SK-N-SH treated with all-trans-retinoic acid at 6 μM for 48 hours (cell line): ENCODE measurements around the gene ASAH2B.
"Not testable (repeated sequence)": the region's sequence is repeated elsewhere in the genome, so short reads cannot be mapped to it uniquely, and the experiment has no call there.

Source experiments
- ATAC-seq: fragments of 200-7000 bp; cut with Tn5 transposase; 3 replicates; pipeline ENCODE4 v1.9.1; 2020; ENCODE audit warnings: mild to moderate bottlenecking, moderate library complexity
- CSDC2 ChIP-seq: fragments of 250-450 bp; sonication (Bioruptor Pico); IDR thresholded peaks from 2 replicates; pipeline ENCODE4 v1.5.0; 2020; ENCODE audit warnings: mild to moderate bottlenecking, moderate library complexity
- SNAI2 ChIP-seq: fragments of 250-450 bp; sonication (Bioruptor Pico); IDR thresholded peaks from 2 replicates; pipeline ENCODE4 v1.5.0; 2020; ENCODE audit warnings: mild to moderate bottlenecking, moderate library complexity
- TCF4 ChIP-seq: fragments of 250-450 bp; sonication (Bioruptor Pico); IDR thresholded peaks from 2 replicates; pipeline ENCODE4 v1.8.0; 2021; ENCODE audit warnings: mild to moderate bottlenecking, moderate library complexity, borderline replicate concordance
- ZC3H10 ChIP-seq: fragments of 250-450 bp; sonication (Bioruptor Pico); IDR thresholded peaks from 2 replicates; pipeline ENCODE4 v1.5.1; 2021; ENCODE audit warnings: mild to moderate bottlenecking, moderate library complexity
- ZFP3 ChIP-seq: fragments of 250-450 bp; sonication (Bioruptor Pico); IDR thresholded peaks from 2 replicates; pipeline ENCODE4 v1.5.0; 2020; ENCODE audit warnings: mild to moderate bottlenecking, moderate library complexity
- ZNF565 ChIP-seq: fragments of 450-650 bp; formaldehyde crosslinking; conservative IDR thresholded peaks from 2 replicates; pipeline ENCODE4 v1.5.0; 2020; ENCODE audit warnings: low read depth, mild to moderate bottlenecking, moderate library complexity
- TF ChIP-seq, protein P1 (sequence below): fragments of 250-450 bp; sonication (Bioruptor Pico); IDR thresholded peaks from 2 replicates; pipeline ENCODE4 v1.8.0; 2021; ENCODE audit warnings: low read depth, mild to moderate bottlenecking, moderate library complexity, borderline replicate concordance
- TF ChIP-seq, protein P2 (sequence below): fragments of 250-450 bp; sonication (Bioruptor Pico); IDR thresholded peaks from 2 replicates; pipeline ENCODE4 v1.5.1; 2020; ENCODE audit warnings: low read depth, mild to moderate bottlenecking, moderate library complexity

Gene ASAH2B

DNA sequence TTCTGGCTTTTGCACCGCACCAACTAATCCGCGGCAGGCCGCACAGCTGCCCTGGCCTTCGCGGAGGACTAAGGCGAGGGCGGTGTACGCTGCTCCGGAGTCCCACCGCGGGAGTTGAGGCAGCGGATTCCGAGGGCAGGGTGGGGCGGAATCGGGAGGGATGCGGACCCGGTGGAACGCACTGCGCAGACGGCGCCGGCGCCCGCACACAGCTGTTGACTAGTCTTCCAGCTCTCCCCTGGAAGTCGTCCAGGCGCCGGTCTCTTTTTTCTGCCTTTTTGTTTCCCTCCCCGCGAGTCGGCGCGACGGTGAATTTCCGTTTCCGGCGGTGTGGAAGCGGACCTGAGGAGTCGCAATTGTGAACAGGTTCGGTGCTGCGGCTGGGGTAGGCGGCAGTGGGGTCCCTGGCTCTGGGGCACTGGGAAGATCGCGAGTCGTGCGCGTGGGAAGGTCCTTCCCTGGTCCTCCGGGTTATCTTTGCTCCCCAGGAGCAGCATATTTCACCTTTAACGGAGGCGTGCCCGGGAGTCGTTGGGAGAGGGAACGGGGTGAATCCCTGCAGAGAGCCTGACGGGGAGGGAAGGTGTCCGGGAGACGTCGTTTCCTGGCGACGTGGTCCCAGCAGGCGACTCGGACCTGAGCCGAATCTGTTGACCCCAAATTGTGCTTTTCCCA, at the start of gene ASAH2B:
Gene ASAH2B (plus strand): TSS at position 319 of the 675 bp plus-strand sequence. CDS start 5,195 bp downstream, outside the sequence.
- peak; percentile 90 for ATAC-seq
- no peak for TF ChIP-seq SNAI2 (CRISPR knock-in tag)
- TF ChIP-seq CSDC2 (CRISPR knock-in tag), result no peak
- TF ChIP-seq ZC3H10 (CRISPR knock-in tag), result no peak
- 0 out of 2 replicates have a peak, but pooled peaks have one; percentile 11 for TF ChIP-seq TCF4 (CRISPR knock-in tag)

DNA sequence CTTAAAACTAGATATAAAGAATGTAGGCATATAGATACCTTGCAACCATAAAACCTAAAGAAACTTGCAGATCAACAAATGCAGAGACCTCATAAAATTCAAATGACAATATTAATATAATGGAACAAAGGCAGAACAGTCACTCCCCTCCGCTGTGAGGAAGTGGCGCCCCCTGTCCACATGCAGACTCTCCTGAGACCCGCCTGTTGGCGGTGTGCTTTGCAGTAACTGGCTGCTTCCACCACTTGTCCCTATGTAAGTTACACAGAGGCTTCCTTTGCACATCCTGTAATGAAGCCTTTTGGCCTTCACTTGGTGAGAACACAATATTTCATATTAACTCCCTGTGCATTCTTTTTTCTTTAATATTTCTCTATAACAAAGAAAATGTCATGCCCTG, 41.9 kb upstream of the ASAH2B start:
- ATAC-seq, result peak; percentile 59; the same call in 2 of the 3 replicates

DNA sequence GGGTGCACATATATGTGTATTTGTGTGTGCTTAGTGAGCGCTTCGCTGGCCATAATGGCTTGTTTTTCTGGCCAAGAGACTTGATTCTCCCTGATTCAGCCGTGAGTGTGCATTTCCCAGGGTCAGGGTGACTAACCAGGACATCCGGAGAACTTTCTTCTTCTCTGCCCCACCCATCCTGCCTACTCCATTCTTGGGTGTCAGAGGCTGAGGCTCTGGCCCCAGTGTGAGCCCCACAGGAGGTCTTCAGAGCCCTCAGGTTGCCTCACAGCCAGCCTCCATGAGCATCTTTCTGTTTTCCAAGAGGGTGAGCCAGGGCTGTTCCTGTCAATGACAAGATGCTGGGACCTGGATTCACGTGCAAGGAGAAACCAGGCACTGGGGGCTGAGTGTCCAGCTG, 37.8 kb upstream of the ASAH2B start:
- ATAC-seq, result not testable (repeated sequence)

DNA sequence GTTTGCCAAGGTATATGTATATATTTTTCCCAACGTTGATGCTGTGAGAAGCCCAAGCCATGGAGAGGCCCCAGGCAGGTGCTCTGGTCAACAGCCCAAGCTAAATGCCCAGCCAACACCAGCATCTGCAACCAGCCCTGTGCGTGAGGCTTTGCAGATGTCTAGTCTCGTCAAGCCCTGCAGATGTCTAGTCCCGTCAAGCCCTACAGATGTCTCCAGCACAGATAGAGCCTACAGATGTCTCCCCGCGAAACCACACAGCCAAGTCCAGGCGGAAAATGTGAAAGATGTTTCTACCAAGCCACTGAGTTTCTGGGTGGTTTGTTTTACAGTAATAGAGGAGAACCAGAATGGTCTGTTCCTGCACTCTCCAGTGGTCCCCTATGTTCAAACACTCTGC, 36.7 kb upstream of the ASAH2B start:
- ATAC-seq, result not testable (repeated sequence)

DNA sequence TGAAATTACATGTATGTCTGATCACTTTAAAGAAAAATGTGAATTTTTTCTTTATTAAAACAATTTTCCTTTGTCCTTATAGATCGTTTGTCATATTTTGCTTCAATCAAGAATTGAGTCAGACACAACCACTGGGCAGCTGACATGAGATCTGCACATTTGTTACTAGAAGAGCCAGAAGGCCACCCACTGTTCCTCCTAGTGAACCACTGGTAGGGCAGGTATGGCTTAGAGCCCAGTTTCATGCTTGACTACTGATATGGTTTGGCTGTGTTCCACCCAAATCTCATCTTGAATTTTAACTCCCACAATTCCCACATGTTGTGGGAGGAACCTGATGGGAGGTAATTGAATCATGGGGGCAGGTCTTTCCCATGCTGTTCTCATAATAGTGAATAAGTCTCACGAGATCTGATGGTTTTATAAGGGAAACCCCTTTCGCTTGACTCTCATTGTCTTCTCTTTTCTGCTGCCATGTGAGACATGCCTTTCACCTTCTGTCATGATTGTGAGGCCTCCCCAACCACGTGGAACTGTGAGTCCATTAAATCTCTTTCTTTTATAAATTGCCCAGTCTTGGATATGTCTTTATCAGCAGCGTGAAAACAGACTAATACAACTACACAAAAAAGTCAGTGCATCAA, 35.2 kb upstream of the ASAH2B start:
- ATAC-seq, result not testable (repeated sequence)

DNA sequence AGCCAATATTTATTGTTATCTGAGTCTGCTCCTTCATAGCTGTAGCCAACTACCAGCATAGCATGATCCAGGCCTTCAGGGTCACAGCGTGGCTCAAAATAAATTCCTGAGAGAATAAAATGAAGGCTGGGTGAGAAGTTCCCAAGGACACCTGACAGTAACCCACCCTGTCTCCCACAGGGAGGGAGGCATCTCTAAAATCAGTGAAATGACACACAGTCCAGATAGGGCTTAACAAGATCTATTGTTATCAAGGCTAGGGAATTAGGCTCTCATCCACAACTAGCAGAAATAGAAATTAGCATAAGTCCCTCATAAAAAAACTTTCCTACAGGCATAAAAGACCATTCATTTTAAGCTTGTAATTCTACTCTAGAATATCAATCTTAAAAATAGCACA, 33.7 kb upstream of the ASAH2B start:
- not testable (repeated sequence) for ATAC-seq

DNA sequence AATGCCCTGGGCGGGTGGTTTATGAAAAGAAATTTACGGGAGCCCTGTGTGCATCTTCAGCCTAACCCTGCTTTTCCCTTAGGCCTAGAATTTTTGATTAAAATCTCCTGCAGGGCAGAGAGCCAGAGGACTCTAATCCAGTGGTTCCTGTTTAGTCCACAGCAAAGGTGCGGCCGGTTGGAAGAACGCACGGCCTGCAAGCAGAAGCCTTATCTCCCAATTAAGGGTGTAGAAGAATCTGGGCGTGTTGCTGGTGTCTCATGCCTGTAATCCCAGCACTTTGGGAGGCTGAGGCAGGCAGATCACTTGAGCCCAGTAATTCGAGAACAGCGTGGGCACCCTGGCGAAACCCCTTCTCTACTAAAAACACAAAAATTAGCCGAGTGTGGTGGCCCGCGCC, 29.5 kb upstream of the ASAH2B start:
- not testable (repeated sequence) for ATAC-seq

DNA sequence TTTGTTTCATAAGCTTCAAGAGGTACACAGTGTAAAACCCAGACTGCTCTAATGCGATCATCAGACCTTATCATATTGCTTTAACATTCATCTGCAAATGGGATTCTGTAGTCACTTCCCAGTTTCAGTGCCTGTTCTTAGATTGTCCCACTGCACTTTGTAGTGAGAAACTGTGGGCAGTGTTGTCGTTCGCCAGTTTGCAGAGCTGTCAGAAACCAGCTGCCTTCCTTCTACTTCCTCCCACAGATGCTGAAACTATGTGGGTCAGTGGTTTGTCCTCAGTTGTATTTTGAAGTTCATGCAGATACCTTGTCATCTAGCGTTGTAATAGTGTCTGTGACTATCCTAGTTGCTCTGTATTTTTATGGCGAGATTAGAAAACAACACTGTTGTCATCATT, 15.9 kb upstream of the ASAH2B start:
- not testable (repeated sequence) for ATAC-seq

DNA sequence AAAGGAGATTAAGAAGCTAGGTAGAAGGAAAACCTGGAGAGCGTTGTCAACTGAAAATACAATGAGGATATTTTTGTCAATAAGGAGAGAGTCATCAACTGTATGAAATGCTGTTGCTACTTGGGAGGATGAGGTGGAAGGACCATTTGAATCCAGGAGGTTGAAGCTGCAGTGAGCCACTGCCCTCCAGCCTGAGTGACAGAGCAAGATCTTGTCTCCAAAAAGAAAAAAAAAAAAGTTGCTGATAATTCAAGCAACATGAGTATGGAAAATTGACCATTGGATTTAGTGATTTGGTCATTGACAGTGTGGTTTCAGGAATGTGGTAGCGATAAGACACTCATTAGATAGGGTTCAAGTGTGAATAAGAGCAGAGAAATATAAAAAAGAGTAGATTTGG, 11.6 kb upstream of the ASAH2B start:
- ATAC-seq, result not testable (repeated sequence)

DNA sequence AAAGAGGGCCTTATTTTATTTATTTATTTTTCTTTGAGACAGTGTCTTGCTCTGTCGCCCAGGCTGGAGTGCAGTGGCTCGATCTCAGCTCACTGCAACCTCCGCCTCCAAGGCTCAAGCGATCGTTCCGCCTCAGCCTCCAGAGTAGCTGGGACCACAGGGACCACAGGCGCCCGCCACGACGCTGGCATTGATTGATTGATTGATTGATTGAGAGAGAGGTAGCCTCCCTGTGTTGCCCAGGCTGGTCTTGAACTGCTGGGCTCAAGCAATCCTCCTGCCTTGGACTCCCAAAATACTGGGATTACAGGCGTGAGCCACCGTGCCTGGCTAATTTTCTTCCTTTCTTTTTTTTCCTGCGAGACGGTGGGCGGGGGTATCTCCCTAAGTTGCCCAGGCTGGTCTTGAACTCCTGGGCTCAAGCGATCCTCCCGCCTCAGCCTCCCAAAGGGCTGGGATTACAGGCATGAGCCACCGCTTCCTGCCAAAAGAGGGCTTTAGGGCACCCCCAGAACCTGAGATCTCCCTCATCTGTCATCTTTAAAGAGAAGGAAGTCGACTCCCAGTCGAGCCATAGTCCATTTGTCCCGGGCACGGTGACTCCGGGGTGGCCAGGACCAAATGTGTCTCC, 634 bp upstream of the ASAH2B start:
- not testable (repeated sequence) for ATAC-seq

DNA sequence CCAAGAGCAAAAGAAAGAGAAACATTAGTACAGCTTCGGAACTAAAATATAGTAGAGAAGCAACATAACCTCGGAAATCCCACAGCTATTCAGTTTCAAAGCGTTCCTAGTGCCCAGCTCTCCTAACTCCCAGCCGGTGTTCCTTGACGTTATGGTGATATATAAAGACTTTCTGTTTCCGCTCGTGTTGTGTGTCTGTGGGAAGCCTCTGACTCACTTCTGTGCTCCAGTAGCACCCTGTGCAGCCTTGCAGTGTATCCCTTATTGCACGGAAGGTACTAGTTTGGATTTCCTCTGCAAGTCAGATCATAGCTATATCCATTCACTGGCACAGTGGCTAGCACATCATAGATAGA, 535 bp downstream of the ASAH2B start:
- no peak for TF ChIP-seq ZFP3 (CRISPR knock-in tag)
- TF ChIP-seq, protein P1, sequence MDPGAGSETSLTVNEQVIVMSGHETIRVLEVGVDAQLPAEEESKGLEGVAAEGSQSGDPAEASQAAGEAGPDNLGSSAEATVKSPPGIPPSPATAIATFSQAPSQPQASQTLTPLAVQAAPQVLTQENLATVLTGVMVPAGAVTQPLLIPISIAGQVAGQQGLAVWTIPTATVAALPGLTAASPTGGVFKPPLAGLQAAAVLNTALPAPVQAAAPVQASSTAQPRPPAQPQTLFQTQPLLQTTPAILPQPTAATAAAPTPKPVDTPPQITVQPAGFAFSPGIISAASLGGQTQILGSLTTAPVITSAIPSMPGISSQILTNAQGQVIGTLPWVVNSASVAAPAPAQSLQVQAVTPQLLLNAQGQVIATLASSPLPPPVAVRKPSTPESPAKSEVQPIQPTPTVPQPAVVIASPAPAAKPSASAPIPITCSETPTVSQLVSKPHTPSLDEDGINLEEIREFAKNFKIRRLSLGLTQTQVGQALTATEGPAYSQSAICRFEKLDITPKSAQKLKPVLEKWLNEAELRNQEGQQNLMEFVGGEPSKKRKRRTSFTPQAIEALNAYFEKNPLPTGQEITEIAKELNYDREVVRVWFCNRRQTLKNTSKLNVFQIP (CRISPR knock-in tag), result no peak
- TF ChIP-seq ZNF565 (CRISPR knock-in tag), result no peak
- TF ChIP-seq TCF4 (CRISPR knock-in tag), result no peak
- no peak for TF ChIP-seq ZC3H10 (CRISPR knock-in tag)
- TF ChIP-seq, protein P2, sequence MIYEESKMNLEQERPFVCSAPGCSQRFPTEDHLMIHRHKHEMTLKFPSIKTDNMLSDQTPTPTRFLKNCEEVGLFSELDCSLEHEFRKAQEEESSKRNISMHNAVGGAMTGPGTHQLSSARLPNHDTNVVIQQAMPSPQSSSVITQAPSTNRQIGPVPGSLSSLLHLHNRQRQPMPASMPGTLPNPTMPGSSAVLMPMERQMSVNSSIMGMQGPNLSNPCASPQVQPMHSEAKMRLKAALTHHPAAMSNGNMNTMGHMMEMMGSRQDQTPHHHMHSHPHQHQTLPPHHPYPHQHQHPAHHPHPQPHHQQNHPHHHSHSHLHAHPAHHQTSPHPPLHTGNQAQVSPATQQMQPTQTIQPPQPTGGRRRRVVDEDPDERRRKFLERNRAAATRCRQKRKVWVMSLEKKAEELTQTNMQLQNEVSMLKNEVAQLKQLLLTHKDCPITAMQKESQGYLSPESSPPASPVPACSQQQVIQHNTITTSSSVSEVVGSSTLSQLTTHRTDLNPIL (CRISPR knock-in tag), result no peak
- ATAC-seq, result peak; percentile 63

DNA sequence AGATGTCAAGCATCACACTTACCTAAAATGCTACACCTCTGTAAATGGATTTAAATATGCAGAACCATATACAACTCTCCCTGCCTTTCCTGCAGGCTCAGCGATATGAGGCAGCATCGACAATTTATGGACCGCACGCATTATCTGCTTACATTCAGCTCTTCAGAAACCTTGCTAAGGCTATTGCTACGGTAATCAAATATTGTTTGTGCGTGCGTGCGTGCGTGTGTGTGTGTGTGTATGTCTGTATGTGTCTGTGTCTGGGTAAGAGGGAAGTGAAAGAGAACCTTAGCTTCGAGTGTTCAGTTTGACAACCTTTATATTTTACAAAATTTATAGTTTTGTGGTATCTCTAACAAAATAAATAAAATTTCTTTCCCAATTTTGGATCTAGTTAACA, 3.1 kb downstream of the ASAH2B start:
- ATAC-seq, result not testable (repeated sequence)

DNA sequence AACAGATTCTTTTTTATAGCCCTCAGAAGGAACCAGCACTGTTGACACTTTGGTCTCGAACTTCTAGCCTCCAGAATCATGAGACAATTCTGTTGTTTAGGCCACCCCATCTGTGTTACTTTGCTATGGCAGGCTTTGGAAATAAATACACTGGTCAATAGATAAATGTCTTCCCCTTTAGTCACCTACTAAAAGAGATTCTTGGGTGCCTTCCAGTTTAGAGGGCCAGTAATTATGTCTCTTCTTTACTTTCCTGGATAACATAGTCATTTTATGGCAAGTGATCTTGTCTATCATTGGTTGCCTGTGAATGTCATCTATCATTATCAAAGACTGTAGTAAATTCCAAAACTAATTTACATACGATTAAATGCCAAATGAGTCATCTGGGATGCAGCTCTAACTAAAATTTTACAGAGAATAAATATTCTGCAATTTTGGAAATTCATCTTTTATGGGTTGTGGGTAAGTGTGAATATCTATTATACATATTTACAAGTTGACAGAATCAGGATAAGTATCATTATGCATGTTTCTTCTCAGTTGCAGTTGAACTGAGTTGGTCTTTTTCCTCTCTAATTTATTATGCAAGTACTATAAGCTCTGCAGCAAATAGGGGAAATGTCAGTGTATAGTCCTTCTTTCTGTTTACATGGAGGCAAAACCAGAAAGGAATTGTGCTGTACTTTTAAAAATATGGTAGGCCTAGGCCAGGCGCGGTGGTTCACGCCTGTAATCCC, 27.2 kb downstream of the ASAH2B start:
- peak; percentile 76 for ATAC-seq

DNA sequence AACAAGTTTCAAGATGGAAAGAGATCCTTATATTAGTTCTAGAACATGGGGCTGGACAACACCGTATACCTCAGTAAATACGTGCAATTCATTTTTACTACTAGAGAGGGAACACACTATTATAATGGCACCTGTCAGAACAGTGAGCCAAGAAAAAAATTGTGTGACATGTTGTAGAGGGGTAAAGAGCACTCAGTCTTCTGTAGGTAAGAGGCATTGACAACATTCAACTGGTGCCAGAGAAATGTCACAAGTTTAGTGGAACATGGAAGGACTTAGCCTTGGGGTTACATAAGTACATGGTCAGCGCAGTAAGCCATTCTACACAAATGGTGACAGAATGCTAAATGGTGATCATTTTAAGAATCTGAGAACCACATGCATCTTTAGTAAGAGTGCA, 32.3 kb downstream of the ASAH2B start:
- not testable (repeated sequence) for ATAC-seq

DNA sequence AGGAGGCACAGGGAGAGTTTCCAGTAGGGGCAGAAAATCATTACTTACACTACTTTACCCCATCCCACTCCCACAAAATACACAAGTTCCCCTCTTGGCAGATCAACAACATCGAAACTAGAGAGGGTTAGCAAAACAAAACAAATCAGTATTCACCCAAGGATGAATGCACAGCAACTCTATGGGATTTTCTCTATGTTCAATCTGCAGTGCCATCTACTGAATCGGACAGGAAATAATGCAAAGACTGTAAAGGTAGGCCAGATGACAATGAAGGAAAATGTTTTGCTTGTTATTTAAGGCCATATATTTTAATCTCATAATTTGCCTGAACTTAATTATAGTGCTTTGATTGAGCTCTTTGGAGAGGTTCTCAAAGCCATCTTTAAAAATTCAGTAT, 35.1 kb downstream of the ASAH2B start:
- ATAC-seq, result peak; percentile 85

DNA sequence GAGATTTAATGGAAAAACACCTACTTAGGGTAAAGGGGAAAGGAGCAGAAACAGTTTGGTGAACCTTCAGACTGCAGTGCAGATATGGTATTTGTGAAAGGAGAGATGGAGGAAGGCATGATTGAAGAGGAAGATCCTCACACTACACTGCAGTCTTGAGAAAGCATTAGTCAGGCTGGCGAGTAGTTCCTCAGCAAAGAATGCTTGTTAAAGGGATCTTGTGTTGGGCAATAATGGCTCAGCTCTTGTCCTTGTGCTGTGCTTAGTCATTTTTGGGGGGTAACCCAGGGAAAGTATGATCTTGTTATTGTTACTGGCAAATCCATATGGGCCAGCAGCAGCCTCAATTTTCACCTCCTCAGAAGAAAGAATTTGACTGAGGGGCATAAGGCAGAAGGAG, 40.3 kb downstream of the ASAH2B start:
- ATAC-seq, result not testable (repeated sequence)

DNA sequence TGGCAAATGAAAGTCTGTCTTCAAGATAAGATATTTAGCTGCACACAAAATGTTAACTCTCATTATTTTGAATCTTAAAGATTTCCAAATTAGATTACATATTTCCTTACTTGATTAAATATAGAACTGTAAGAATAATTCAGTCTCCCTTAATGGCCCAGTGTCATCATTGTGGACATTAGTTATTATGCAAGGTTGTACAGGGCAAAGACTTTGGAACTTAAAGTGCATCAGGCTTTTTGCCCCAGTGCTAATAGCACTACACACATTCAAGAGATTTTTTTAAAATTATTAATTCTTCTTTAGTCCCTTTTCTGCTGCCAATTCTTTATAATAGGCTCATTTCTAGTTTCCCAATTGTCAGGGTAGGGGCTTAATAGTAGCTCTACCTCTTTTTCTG, 42.3 kb downstream of the ASAH2B start:
- not testable (repeated sequence) for ATAC-seq
